ENCODE measurements around the gene GALNT2. TPM values are rescaled to one million over a fixed set of nuclear protein-coding genes. Genes with fewer than 3 reads are reported as not detected.

The GALNT2 gene
- total RNA-seq, 1 experiment from 2014 or later = 141 TPM

GRCh38 chr1:230326971-230327891 lies 260.2 kb downstream of the GALNT2 start:
- no peaks in the 10 kb centered on the region for H3K27me3 Mint-ChIP-seq (ENCODE audit: unreplicated experiment)
- H3K36me3 Mint-ChIP-seq (ENCODE audit: insufficient read depth, unreplicated experiment) = peaks cover 11% of the 10 kb centered on the region
- DNase-seq = no peak
- TF ChIP-seq CTCF (IDR thresholded peaks at IDR 0.05; ENCODE audit: unreplicated experiment) = no peak
- no TSS peak for BruUV-seq (replicated peaks)
- no peak overlapping the region for H3K27ac Mint-ChIP-seq (ENCODE audit: unreplicated experiment)
- H3K4me3 Mint-ChIP-seq (ENCODE audit: low read depth, unreplicated experiment) = no peak overlapping the region
- intact Hi-C loops (cut with micrococcal nuclease; ENCODE audit: unreplicated experiment) = no loop called here
- peaks cover 11% of the 10 kb centered on the region for H3K4me1 Mint-ChIP-seq (ENCODE audit: low read depth, unreplicated experiment)
- no peaks in the 10 kb centered on the region for H3K9me3 Mint-ChIP-seq (ENCODE audit: low read depth, unreplicated experiment)
- CTCF ChIA-PET = interaction anchor here (0.6 kb wide), 2 partner anchors 427 to 747 kb away, joined by 4 to 8 read pairs; no protein-coding TSS in a partner anchor

GRCh38 chr1:230327892-230328284 lies 260.9 kb downstream of the GALNT2 start:
- no peaks in the 10 kb centered on the region for H3K27me3 Mint-ChIP-seq (ENCODE audit: unreplicated experiment)
- no peak overlapping the region for H3K27ac Mint-ChIP-seq (ENCODE audit: unreplicated experiment)
- DNase-seq = no peak
- intact Hi-C loops (cut with micrococcal nuclease; ENCODE audit: unreplicated experiment) = no loop called here
- peaks cover 11% of the 10 kb centered on the region for H3K4me1 Mint-ChIP-seq (ENCODE audit: low read depth, unreplicated experiment)
- no peak overlapping the region for H3K4me3 Mint-ChIP-seq (ENCODE audit: low read depth, unreplicated experiment)
- TF ChIP-seq CTCF (IDR thresholded peaks at IDR 0.05; ENCODE audit: unreplicated experiment) = no peak
- CTCF ChIA-PET = interaction anchor here (0.6 kb wide), 2 partner anchors 426 to 748 kb away, joined by 4 to 8 read pairs; no protein-coding TSS in a partner anchor
- H3K9me3 Mint-ChIP-seq (ENCODE audit: low read depth, unreplicated experiment) = no peaks in the 10 kb centered on the region
- no TSS peak for BruUV-seq (replicated peaks)
- H3K36me3 Mint-ChIP-seq (ENCODE audit: insufficient read depth, unreplicated experiment) = peaks cover 8% of the 10 kb centered on the region

- CTCF ChIA-PET = interaction anchor here (0.6 to 0.7 kb wide), 2 partner anchors 431 to 748 kb away, joined by 4 to 9 read pairs; no protein-coding TSS in a partner anchor
- TF ChIP-seq CTCF (IDR thresholded peaks at IDR 0.05; ENCODE audit: unreplicated experiment) = no peak
- intact Hi-C loops (cut with micrococcal nuclease; ENCODE audit: unreplicated experiment) = no loop called here
- peaks cover 11% of the 10 kb centered on the region for H3K4me1 Mint-ChIP-seq (ENCODE audit: low read depth, unreplicated experiment)
- no peak overlapping the region for H3K4me3 Mint-ChIP-seq (ENCODE audit: low read depth, unreplicated experiment)
- H3K9me3 Mint-ChIP-seq (ENCODE audit: low read depth, unreplicated experiment) = no peaks in the 10 kb centered on the region
- no peak overlapping the region for H3K27ac Mint-ChIP-seq (ENCODE audit: unreplicated experiment)
- no TSS peak for BruUV-seq (replicated peaks)
- DNase-seq = no peak
- no peaks in the 10 kb centered on the region for H3K27me3 Mint-ChIP-seq (ENCODE audit: unreplicated experiment)
- peaks cover 3% of the 10 kb centered on the region for H3K36me3 Mint-ChIP-seq (ENCODE audit: insufficient read depth, unreplicated experiment)
Observed at GRCh38 chr1:230328342-230329015, 261.4 kb downstream of the GALNT2 start.

- Mint-ChIP-seq H3K4me1 (ENCODE audit: low read depth, unreplicated experiment) (peaks cover 11% of the 10 kb centered on the region), H3K27ac (ENCODE audit: unreplicated experiment) (no peak overlapping the region), H3K4me3 (ENCODE audit: low read depth, unreplicated experiment) (no peak overlapping the region), H3K27me3 (ENCODE audit: unreplicated experiment) (no peaks in the 10 kb centered on the region), H3K9me3 (ENCODE audit: low read depth, unreplicated experiment) (no peaks in the 10 kb centered on the region), H3K36me3 (ENCODE audit: insufficient read depth, unreplicated experiment) (peaks cover 4% of the 10 kb centered on the region)
- no TSS peak for BruUV-seq (replicated peaks)
- intact Hi-C loops (cut with micrococcal nuclease; ENCODE audit: unreplicated experiment) = no loop called here
- DNase-seq = no peak
- CTCF ChIA-PET = no interaction called here
- no peak for TF ChIP-seq CTCF (IDR thresholded peaks at IDR 0.05; ENCODE audit: unreplicated experiment)
Observed at GRCh38 chr1:230330157-230330556, 263.1 kb downstream of the GALNT2 start.

Measured in Calu3 (cell line).